HG03469 (cell line): ENCODE results near the gene MAGI2.
"Not testable (repeated sequence)": the region's sequence is repeated elsewhere in the genome, so short reads cannot be mapped to it uniquely, and the experiment has no call there.

Source experiments
- ATAC-seq: cut with Tn5 transposase; IDR thresholded peaks from one replicate; pipeline ENCODE4 v1.9.1; 2021; ENCODE audit warnings: mild to moderate bottlenecking, moderate library complexity, moderate number of reproducible peaks; ENCODE audit not compliant: unreplicated experiment

MAGI2 gene

DNA sequence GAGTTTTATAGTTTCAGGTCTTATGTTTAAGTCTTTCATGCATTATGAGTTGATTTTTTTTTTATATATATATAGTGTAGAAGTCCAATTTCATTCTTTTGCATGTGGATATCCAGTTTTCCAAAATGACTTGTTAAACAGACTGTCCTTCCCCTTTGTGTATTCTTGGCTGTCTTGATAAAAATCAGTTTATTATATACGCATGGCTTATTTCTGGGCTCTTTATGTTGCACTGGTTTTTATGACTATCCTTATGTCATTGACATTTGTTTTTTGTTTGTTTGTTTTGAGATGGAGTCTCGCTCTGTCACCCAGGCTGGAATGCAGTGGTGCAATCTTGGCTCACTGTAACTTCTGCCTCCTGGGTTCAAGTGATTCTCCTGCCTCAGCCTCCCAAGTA, 485.9 kb downstream of the MAGI2 start:
- not testable (repeated sequence) for ATAC-seq

- no peak for ATAC-seq
Observed at GRCh38 chr7:78967046-78967445, 486.4 kb downstream of the MAGI2 start.

- no peak for ATAC-seq
Observed at GRCh38 chr7:78959477-78959876, 494.0 kb downstream of the MAGI2 start.

DNA sequence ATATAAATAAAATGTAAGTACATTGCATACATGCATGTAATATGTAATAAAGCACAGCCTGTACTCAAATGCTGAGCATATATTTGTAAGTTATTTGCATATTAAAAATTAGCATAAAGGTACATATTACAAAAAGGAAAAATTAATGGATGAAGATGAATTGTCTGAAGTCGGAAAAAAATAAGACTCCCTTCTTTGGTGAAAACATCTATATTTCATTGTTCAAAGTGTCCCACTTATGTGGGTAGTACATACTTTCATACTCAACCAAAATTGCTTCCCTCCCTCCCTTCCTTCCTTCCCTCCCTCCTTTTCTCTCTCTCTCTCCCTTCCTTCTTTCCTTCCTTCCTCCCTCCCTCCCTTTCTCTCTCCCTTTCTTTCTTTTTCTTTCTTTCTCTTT, 498.1 kb downstream of the MAGI2 start:
- ATAC-seq = no peak

GRCh38 chr7:78953726-78954363, 499.6 kb downstream of the MAGI2 start:
- no peak for ATAC-seq

GRCh38 chr7:78953090-78953489, 500.4 kb downstream of the MAGI2 start:
- no peak for ATAC-seq

GRCh38 chr7:78939669-78940068, 513.8 kb downstream of the MAGI2 start:
- ATAC-seq = no peak

GRCh38 chr7:78924581-78924980, 528.9 kb downstream of the MAGI2 start:
- no peak for ATAC-seq

DNA sequence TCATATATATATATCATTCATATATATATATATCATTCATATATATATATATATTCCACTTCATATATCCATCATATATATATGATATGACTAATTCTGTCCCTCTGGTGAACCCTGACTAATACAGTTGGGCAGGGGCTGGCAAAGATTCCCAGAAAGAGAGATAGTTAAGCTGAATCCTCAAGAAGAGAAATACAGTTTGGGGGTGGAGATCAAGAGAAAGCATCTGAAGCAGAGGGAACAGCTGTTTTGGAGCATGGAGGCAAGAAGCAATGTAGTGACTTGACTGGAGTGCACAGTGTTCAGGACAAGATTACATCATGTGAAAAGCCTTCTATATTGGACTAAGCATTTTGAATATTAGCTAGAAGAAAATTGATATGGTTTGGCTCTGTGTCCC, 540.7 kb downstream of the MAGI2 start:
- no peak for ATAC-seq

- ATAC-seq = no peak
Observed at GRCh38 chr7:78906735-78907134, 546.7 kb downstream of the MAGI2 start.

GRCh38 chr7:78905436-78905835, 548.0 kb downstream of the MAGI2 start:
- no peak for ATAC-seq

- no peak for ATAC-seq
Observed at GRCh38 chr7:78904983-78905382, 548.5 kb downstream of the MAGI2 start.

GRCh38 chr7:78901566-78901965, 551.9 kb downstream of the MAGI2 start:
- no peak for ATAC-seq

DNA sequence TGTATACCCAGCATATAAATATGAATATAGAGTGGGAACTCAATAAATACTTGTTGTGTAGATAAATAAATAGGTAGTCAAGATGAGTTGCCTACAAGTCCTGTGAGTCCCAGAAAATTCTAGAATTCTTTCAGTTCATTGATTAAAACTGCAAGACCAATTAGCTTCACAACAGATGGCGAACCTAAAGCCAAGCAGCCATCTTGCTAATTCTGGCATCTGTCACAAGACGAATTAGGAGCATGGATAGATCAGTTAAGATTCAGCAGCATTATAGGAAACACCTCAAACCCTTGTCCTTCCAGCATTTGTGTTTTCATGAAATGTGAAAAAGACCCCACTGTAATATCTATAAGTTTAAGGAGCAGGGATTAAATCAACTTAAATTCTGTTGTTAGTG, 552.7 kb downstream of the MAGI2 start:
- no peak for ATAC-seq

DNA sequence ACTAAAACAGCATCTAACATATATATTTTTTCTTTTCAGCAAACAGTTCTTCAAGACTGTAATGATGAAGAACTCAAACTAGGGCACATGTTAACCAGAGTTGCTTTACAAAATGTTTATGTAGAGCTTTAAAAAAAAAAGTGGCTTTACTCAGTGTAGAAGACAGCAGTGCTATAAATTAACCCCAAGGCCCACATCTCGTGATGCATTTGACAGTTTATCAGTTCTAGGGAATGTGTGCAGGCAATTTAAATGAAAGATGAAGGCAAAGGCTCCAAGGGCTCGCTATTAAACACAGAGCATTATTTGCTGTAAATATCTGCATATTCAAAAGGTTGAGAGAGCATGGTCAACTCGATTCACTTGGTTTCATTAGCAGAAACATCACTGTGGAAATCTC, 558.1 kb downstream of the MAGI2 start:
- no peak for ATAC-seq

DNA sequence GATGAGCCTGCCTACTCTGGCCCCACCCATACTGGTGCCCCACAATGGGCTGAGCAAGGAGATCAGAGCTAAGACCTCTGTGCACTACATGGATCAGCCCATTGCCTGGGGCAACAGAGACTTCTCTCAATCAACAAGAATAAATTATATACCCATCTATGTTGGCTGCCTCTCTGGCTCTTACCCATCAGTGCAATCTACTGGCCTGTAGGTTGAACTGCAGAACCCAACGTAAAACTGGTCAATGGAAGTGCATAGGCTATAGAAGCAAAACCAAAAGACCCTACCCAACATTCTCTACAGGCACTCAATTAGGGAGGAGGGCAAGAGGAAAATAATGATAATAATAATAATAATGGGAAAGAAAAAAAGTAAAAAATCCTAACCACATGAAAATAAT, 574.3 kb downstream of the MAGI2 start:
- ATAC-seq = no peak

DNA sequence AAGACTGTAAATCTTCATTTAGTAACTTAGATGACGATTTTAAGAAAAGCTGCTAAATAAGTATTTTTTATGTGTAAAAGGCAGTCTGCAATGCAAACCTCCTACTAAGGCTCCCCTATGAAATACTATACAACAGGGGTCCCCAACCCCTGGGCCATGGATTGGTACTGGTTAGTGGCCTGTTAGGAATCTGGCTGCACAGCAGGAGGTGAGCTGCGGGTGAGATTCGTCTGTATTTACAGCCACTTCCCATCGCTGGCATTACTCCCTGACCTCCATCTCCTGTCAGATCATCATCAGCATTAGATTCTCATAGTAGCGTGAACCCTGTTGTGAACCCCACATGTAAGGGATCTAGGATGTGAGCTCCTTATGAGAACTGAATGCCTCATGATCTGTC, 580.4 kb downstream of the MAGI2 start:
- no peak for ATAC-seq

- no peak for ATAC-seq
Observed at GRCh38 chr7:78864339-78864738, 589.1 kb downstream of the MAGI2 start.

- ATAC-seq = no peak
Observed at GRCh38 chr7:78863281-78863680, 590.2 kb downstream of the MAGI2 start.

- no peak for ATAC-seq
Observed at GRCh38 chr7:78862411-78862900, 591.0 kb downstream of the MAGI2 start.

- no peak for ATAC-seq
Observed at GRCh38 chr7:78852951-78853350, 600.5 kb downstream of the MAGI2 start.

DNA sequence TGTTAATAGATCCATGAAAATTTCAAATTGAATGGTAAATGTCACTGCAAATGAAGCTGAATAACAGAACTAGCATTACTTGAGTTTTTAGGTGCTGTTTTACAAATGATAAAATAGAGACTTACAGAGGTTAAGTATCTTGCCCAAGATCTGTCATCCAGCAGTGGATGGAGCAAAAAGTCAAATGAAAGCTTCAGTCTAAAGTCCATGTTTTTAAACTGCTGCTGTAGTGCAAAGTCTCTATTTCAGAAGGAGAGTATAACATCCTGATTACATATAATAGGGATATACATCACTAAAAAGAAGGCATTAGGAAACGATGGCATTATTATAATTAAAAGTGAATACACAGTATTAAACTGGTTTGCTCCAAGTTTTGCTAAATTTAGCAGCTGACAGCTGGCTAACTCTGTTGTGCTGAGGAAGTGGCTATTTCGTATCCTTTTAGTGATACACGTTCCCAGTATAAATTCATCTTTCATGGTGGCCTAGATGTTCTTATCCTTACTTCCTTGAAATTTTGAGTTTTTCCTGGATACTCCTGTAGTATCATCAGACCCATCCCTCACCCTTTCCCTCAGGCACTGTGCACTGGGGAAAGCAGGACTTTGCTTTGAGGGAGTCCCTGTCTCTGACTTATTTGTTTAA, 603.2 kb downstream of the MAGI2 start:
- no peak for ATAC-seq

DNA sequence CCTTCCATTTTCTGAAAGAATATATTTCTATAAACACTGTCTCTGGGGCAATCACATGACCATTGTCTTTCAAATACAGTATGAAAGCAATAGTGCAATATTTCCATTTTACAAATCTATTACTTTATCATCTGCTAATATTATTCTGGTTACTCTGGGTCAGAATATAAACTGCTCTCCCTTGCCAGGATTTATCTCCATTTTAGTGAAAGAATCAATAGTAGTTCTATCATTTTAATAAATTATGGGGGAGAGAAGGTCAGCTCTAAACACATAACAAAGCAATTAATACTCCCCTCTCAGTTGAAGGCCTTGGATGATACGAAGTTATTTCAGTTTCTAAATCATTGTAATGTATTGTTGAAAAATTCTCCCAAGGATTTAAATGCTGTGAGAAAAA, 608.3 kb downstream of the MAGI2 start:
- ATAC-seq = no peak
